Heart right ventricle (tissue), 16 donors: ENCODE measurements around the gene RPS6KA1. TPM values are rescaled to one million over a fixed set of nuclear protein-coding genes. Genes with fewer than 3 reads are reported as not detected.

Experiments
- ATAC-seq, 8 donors: fragments of 200-7000 bp; cut with Tn5 transposase; one replicate each; pipeline ENCODE4 v1.9.1; 2020; ENCODE audit warnings: mild to moderate bottlenecking in 8 of 8, moderate library complexity in 8 of 8, moderate number of reproducible peaks in 1 of 8
- DNase-seq, 2 donors: peaks; one replicate each; pipeline ENCODE4 v3.0.0-alpha.2; 2020
- H3K27ac ChIP-seq, 10 donors: fragments of 200-600 bp; sonication (generic) in 2 of 10; one replicate each; pipeline versions ENCODE4 v1.5.0 to v1.8.0; 2020 to 2022; ENCODE audit warnings: mild to moderate bottlenecking in 3 of 10
- H3K27me3 ChIP-seq, 7 donors: fragments of 200-600 bp; one replicate each; pipeline ENCODE4 v1.8.0; 2021 to 2022; ENCODE audit warnings: mild to moderate bottlenecking in 2 of 7
- H3K36me3 ChIP-seq, 9 donors: fragments of 200-600 bp; sonication (generic) in 1 of 9; one replicate each; pipeline versions ENCODE4 v1.5.0 to v1.8.0; 2020 to 2022; ENCODE audit warnings: mild to moderate bottlenecking in 2 of 9
- H3K4me1 ChIP-seq, 9 donors: fragments of 200-600 bp; sonication (generic) in 1 of 9; one replicate each; pipeline versions ENCODE4 v1.5.0 to v1.8.0; 2020 to 2022; ENCODE audit warnings: mild to moderate bottlenecking in 4 of 9
- H3K4me3 ChIP-seq, 10 donors: fragments of 200-600 bp; sonication (generic) in 2 of 10; one replicate each; pipeline versions ENCODE4 v1.5.0 to v1.8.0; 2020 to 2022; ENCODE audit warnings: mild to moderate bottlenecking in 7 of 10, moderate library complexity in 2 of 10
- H3K9me3 ChIP-seq, 11 donors: fragments of 200-600 bp in 10 of 11; sonication (generic) in 2 of 11; one replicate each; pipeline versions ENCODE4 v1.5.0 to v1.8.0; 2013 to 2022; ENCODE audit warnings: mild to moderate bottlenecking in 2 of 11, control low read depth in 1 of 11, moderate library complexity in 1 of 11
- WGBS, 2 donors: extraction: QIAGEN DNeasy Blood & Tissue Kit; methylation state at CpG; one replicate each; pipeline ENCODE4 v1.1.7; 2013; ENCODE audit warnings: inconsistent platforms in 1 of 2; 5-methylcytosine and 5-hydroxymethylcytosine counted together
- intact Hi-C, 10 donors: fragments of 100-400 bp; cut with DNase I; formaldehyde crosslinking; loops; one replicate each; pipeline versions ENCODE4 v1.11.1 to v1.14.2; 2022
- polyA plus RNA-seq, 2 donors: library from polyadenylated mRNA; stranded (reverse); fragments of 200-250 nt; gene quantifications; one replicate each; pipeline ENCODE4 v1.2.3, GENCODE V29; 2013
- total RNA-seq, 10 donors: library from RNA; stranded (reverse); fragmentation: NEBNext Ultra II Directional in 3 of 10; extraction: Animal tissue kit (Norgen Biotek cat#: 25700) in 3 of 10; gene quantifications; one replicate each; pipeline versions ENCODE4 v1.2.1 to v1.2.4, GENCODE V29; 2021 to 2023
- TF ChIP-seq, protein P1 (sequence below), 9 donors: fragments of 200-600 bp; sonication (generic) in 2 of 9; IDR thresholded peaks; one replicate each; pipeline versions ENCODE4 v1.5.0 to v1.8.0; 2021 to 2022; ENCODE audit warnings: antibody characterized with exemption in 9 of 9, mild to moderate bottlenecking in 5 of 9, moderate library complexity in 1 of 9
- donor health status: Arrhythmogenic right ventricular cardiomyopathy.
- donor health status: ischemic (EF 13 %, LVEDD 7.1; RV severe dilation, severe dysfunction).
- donor health status: healthy with polysubstance abuse.
- donor health status: DM: no; HTN: yes; CAD: no.
- donor health status: DM: no; HTN: no; CAD: no.
- donor health status: ischemic (EF 25% LVEDD 6.9; RV normal size, moderate dysfunction).
- donor health status: ischemic (EF 25% LVEDD 5.7; RV mildly dilated, moderate dysfunction).
- donor health status: healthy.
- donor health status: DM: yes; HTN: yes; CAD: no.
- donor health status: Ischemic cardiomyopathy.
- donor health status: ischemic (EF 35%, LVEDD 5.7; RV mildly dilated, moderate dysfunction).
- donor health status: nonischemic (EF 11% LVEDD 7.7; RV severe dilation, severe dysfunction).
- donor health status: DM: yes; HTN: yes; CAD: no.
- donor health status: PGD.
- donor health status: ischemic (EF 29% LVEDD 5.4; RV normal size, mild dysfunction).
- donor health status: nonischemic (EF 23%, LVEDD 6.1; RV moderate dilation, normal function).

Gene RPS6KA1
- total and polyA plus RNA-seq, 12 donors = 1.4 to 12.2 (median 2.8) TPM

DNA sequence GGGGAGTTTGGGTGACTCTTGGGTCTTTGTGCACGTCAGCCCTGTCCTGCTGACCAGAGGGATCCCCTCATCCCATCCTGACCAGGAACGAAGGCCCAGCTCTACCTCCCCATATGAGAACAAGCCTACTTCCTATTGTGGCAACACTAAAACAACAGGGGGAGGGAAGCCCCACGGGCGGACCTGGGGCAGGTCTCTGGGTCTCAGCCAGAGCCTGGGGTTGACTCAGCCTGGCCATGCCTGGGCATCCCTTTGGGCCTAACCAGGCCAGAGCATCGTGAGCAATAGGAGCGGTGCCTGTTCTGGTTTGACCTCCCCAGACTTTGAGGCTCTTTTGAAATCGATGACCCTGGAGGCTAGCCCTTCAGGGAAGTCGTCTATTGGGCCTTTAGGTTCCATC, 16.8 kb downstream of the RPS6KA1 start:
- 78 to 91% methylated on average over 8 of the region's 8 CpGs for WGBS, 2 donors
- TF ChIP-seq, protein P1, sequence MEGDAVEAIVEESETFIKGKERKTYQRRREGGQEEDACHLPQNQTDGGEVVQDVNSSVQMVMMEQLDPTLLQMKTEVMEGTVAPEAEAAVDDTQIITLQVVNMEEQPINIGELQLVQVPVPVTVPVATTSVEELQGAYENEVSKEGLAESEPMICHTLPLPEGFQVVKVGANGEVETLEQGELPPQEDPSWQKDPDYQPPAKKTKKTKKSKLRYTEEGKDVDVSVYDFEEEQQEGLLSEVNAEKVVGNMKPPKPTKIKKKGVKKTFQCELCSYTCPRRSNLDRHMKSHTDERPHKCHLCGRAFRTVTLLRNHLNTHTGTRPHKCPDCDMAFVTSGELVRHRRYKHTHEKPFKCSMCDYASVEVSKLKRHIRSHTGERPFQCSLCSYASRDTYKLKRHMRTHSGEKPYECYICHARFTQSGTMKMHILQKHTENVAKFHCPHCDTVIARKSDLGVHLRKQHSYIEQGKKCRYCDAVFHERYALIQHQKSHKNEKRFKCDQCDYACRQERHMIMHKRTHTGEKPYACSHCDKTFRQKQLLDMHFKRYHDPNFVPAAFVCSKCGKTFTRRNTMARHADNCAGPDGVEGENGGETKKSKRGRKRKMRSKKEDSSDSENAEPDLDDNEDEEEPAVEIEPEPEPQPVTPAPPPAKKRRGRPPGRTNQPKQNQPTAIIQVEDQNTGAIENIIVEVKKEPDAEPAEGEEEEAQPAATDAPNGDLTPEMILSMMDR (IDR thresholded peaks at IDR 0.05) = no peak

GRCh38 chr1:26546819-26547218, 17.3 kb downstream of the RPS6KA1 start:
- DNase-seq = no peak
- TF ChIP-seq, protein P1 (IDR thresholded peaks at IDR 0.05) = no peak
- WGBS, 2 donors = 95 to 97% methylated on average over 7 of the region's 7 CpGs
- H3K4me3 ChIP-seq = peak overlapping the region in 2 of 10 donors; percentile 25 to 78
- H3K27ac ChIP-seq = peak overlapping the region in 1 of 10 donors; percentile 96
- peaks cover 0 to 46% (median 0%) of the 10 kb centered on the region in 9 donors for H3K36me3 ChIP-seq
- no peaks in the 10 kb centered on the region for H3K27me3 ChIP-seq
- no peaks in the 10 kb centered on the region for H3K9me3 ChIP-seq
- intact Hi-C loops = no loop called here
- ATAC-seq = no peak
- peaks cover 0 to 51% (median 8%) of the 10 kb centered on the region in 9 donors for H3K4me1 ChIP-seq

More for the DNA sequence above, 16.8 kb downstream of the RPS6KA1 start:
- Histone ChIP-seq H3K27me3 (no peaks in the 10 kb centered on the region), H3K27ac (peak overlapping the region in 1 of 10 donors; percentile 96), H3K36me3 (peaks cover 0 to 42% (median 0%) of the 10 kb centered on the region in 9 donors), H3K4me1 (peaks cover 0 to 56% (median 13%) of the 10 kb centered on the region in 9 donors), H3K9me3 (no peaks in the 10 kb centered on the region), H3K4me3 (peak overlapping the region in 6 of 10 donors; percentile 14 to 78 (median 38))
- ATAC-seq (no peak), DNase-seq (no peak)
- intact Hi-C loops = no loop called here

- no peak for DNase-seq
- H3K27me3 ChIP-seq = no peaks in the 10 kb centered on the region
- 87 to 93% methylated on average over 3 of the region's 3 CpGs for WGBS, 2 donors
- intact Hi-C loops = no loop called here
- H3K4me3 ChIP-seq = no peak overlapping the region
- H3K9me3 ChIP-seq = no peaks in the 10 kb centered on the region
- H3K36me3 ChIP-seq = peaks cover 0 to 65% (median 0%) of the 10 kb centered on the region in 9 donors
- no peak overlapping the region for H3K27ac ChIP-seq
- TF ChIP-seq, protein P1 (IDR thresholded peaks at IDR 0.05) = no peak
- peaks cover 0 to 40% (median 0%) of the 10 kb centered on the region in 9 donors for H3K4me1 ChIP-seq
- no peak for ATAC-seq
Measured at GRCh38 chr1:26548841-26549240, 19.3 kb downstream of the RPS6KA1 start.

DNA sequence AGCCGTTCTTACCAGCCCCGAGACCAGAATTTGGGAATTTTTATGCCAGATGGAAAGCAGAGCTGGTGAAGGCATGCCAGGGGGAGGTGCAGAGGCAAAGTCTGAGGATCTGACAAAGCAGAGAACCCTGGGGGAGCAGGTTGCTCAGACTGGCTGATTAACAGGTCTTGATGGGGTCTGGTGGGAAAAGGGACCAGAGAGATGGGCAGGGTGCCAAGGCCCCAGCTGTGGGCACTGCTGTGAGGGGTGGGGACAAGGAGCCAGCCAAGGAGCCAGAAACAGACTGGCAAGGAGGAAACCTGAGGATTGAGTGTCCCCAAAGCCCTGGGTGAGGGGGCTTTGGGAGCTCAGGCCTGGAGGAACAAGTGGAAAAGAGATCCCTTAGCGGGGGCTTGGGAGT, 21.4 kb downstream of the RPS6KA1 start:
- H3K9me3 ChIP-seq = no peaks in the 10 kb centered on the region
- no peak for ATAC-seq
- H3K36me3 ChIP-seq = peaks cover 0 to 86% (median 0%) of the 10 kb centered on the region in 9 donors
- H3K4me3 ChIP-seq = no peak overlapping the region
- TF ChIP-seq, protein P1 (IDR thresholded peaks at IDR 0.05) = no peak
- intact Hi-C loops = no loop called here
- peaks cover 0 to 35% (median 0%) of the 10 kb centered on the region in 9 donors for H3K4me1 ChIP-seq
- 92 to 96% methylated on average over 3 of the region's 3 CpGs for WGBS, 2 donors
- no peak overlapping the region for H3K27ac ChIP-seq
- DNase-seq = no peak
- H3K27me3 ChIP-seq = no peaks in the 10 kb centered on the region
